HUDEP-2 (cell line): ENCODE results near the gene CHD6.

Experiments
- DNase-seq, 76 experiments: peaks; one replicate each; lab custom pipeline; 2025; ENCODE audit not compliant: unreplicated experiment in 76 of 76; lab: John Stamatoyannopoulos, UW

The CHD6 gene

DNA sequence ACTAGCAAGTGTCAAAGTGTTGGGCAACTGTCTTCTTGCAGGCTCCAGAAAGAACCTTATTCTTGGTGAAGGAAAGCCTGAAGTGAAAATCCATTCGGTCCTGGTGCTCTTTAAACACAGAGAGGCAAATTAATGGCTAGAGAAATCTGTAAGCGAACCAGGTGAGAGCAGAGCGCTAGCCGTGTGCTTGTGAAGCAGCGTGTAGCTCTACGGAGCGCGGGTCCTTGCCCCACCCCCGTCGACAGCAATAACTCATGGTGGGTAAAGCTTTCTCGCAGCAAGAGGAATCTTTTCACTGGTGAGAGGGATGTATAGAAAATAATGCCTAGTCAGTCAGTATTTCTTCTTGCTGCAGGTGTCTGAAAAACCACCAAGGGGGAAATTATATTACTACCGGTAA is 214.6 kb downstream of the CHD6 start:
- DNase-seq: no peak

DNA sequence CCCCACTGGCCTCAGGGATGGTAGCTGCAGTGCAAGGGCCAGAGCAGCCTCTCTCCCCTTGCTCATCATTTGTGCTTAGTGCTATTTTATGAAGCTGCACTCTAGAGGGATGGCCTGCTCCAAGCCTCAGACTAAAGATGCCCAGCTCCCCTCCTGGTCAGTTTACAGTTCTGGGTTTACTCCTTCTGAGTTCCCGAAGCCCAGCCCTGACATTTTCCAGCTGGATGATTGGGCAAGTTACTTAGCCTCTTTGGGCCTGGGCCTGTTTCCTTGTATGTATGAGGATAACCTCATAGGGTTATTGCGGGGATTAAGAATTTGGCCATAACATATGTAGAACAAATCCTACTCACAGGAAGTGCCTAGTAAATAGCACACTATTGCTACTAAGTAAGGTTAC is 219.8 kb downstream of the CHD6 start:
- no peak for DNase-seq

DNA sequence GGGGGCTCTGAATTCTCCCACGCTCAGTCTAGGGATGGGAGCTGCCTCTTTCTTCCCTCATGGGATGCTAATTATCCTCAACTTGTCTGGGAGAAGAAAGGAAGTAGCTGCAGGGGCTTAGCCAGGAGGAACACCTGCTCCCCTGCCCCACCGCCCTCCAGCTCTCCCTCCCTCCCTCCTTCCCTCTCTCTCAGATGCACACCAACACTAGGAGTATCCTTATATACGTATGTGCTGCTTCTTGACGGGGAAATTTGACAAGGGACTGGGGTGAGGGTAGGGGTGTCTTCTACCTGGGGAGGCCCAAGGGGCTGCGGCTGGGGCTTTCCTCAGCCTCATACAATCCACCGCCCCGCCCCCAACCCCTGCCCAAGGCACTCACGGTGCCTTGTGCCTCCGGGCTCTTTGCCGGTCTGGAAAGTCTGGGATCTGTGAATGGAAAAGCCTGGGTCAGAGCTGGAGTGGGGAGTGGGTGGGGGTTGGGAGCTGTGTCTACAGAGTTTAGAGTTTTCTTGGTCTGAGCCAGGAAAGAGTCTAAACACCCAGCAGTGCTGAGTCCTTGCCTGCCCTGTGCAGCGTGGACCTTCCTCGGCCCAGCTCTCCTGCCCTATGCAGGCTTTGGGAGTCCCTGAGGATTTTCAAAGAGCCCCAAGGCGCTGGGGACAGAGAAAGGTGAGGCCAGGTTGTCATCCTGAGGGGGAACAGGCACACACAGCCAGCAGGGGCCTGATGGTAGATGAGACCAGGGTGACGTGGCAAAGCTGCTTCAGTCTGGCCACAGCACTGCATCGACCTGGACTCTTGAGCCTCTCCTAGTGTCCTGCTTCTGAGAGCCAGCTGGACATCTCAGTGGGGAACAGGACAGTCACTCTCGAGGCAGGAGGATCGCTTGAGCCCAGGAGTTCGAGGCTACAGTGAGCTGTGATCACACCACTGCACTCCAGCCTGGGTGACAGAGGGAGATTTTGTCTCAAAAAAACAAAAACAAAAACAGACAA is 222.2 kb downstream of the CHD6 start:
- DNase-seq: no peak

DNA sequence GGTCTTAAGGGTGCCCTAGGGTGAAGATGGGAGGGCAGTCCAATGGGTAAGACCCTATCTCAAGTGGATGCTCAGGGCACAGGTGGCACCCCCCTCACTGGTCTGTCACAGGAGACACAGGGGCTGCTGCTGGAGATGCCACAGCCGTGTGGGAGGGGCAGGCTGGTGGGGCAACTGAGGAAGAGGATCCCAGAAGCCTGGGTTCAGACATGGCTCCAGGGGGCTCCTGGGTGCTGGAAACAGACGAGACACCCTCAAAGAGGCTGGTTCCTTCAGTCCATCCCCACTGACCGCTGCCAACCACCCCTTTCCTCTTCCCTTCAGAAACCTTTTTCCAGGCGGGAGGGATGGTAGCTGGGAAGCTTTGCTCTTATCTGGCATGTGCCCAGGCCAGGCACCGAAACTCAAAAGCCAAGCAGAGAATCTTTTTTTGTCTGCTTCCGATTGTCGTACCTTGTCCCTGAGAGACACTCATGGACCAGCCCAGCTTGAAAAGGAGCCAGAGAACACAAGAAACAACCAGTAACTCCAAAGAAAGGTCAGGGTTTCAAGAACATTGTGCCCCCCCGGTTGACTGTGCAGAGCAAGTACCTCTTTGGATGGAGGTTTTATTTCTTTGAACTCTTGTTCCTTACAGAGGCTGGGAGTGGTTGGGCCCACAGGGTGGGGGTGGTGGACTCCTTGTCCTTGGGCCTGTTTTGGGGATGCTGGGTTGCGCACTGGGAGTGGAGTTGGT is 223.1 kb downstream of the CHD6 start:
- DNase-seq: no peak

DNA sequence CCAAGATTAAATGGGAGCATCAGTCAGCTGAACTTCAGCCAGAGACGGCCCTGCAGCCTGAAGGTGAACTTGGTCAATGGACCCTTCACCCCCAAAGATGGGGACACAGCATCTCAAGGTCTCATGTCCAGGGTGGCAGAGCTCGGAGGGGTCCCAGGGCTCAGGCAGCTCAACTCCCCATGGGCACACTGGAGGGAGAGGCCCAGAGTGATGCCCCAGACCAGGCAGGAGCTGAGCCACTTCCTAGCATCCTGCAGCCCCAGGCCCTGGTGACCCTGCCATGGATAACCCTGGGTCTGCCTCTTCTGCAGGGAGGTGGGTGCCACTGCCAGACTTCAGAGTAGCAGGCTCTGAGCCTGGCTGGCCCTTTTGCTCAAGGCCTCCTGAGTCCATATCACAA is 224.1 kb downstream of the CHD6 start:
- DNase-seq: no peak

DNA sequence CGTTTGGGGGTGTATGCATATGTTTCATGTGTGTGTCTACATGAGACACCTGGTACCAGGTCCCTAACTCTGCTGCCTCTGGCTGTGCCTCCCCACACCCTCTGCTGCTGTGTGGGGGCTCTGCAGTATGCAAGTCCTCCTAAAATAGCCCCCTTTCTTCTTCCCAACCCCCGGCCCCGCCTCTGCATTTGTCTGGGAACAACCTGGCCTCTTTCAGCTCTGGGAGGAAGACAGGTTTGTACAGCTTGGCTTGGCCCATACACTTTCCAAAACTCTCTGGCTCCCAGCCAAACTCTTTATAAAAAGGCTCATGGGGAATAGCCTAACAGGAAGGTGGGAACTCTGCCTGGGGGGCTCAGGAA is 224.5 kb downstream of the CHD6 start:
- no peak for DNase-seq

DNA sequence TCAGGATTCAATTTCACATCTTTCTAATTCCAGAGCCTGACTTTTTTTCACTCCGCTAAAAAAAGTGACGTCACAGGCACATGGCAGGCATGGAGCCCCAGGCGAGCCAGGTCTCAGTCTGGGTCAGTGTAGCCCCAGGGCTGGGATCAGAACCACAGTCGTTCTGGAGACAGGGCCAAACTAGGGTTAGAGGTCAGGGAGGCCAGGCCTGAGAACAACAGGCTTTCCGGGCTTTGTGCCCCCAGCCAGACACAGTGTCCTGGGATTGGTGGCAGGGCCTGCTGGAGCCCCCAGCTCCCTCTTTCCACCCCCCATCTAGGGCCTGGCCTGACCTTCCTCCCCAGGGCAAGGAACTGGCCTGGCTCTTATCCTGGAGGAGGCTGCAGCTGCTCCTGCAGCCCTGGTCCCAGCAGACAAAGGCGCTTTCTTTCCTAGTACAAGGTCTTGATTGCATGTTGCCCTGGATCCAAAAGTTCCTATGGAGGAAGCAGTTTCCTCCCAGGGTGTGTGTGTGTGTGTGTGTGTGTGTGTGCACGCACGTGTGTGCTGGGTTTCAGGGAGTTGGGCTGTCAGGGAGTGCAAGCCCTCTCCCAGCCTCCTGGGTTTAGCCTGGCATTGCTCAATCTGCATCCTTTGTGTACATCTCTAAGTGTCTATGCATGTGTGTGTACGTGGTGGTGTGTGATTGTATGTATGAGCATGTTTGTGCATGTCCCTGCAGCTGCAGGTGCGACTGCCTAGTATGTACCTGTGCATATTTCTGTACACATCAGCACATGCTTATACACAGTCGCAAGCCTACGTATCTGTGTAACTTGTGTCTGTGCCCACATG is 225.1 kb downstream of the CHD6 start:
- no peak for DNase-seq

DNA sequence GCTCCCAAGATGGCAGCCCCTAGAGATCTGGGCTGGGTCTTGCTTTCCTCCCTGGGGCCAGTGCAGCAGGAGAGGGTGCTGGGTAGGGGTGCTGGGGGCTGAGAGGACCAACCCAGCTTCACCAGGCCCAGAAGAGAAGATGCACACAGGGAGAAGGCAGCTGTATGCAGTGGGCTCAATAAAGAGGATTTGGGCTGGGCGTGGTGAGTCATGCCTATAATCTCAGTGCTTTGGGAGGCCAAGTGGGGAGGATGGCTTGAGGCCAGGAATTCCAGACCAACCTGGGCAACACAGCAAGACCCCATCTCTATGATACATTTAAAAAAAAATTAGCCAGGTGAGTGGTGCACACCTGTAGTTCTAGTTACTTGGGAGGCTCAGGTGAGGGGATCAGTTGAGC is 225.9 kb downstream of the CHD6 start:
- DNase-seq: no peak

DNA sequence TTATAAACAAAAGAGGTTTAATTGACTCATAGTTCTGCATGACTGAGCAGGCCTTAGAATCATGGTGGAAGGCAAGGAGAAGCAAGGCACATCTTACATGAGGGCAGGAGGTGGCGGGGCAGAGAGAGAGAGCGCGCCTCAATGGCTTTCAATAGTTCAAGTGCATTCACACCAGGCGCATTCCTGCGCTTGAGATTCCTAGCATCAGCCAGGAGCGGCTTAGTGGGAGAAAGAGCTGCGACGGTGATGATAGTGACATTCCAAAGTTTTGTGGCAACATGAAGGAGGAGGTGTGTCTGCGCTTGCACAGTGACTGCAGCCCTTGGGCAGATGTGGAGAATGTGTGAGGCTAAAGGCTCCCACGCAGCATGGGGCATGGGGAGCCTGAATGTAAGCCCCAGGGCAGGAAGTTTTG is 226.6 kb downstream of the CHD6 start:
- DNase-seq: no peak

DNA sequence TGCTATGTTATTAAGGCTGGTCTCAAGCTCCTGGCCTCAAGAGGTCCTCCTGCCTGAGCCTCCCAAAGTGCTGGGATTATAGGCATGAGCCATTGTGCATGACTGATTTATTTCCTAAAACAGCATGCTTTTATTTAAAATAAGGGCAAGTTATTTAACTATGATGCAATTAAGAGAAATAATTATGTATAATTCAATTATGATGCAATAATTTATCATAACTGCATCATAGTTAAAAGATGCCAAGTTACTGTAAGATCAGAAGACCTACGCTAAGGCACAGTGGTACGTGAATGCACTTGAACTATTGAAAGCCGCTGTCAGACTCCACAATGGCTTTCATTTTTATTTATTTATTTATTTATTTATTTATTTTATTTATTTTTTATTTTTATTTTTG is 227.3 kb downstream of the CHD6 start:
- no peak for DNase-seq

DNA sequence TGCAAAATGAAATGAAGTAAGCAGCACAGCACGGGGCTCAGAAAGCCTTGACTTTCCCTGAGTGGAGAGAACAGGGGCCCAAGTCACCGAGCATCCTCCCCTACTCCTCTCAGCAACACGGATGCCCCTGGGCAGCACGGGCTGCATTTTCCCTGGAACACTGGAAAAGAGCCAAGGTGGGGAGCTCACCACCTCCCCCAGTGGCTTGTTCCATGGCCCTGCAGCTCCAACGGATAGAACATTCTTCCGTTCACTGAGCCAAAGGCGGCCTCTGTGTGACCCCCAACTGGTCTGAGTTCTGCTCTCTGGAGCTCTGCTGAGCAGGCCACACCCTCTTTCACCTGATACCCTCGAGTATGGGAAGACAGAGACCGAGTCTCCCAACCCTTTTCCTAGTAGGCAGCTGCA is 230.7 kb downstream of the CHD6 start:
- no peak for DNase-seq

DNA sequence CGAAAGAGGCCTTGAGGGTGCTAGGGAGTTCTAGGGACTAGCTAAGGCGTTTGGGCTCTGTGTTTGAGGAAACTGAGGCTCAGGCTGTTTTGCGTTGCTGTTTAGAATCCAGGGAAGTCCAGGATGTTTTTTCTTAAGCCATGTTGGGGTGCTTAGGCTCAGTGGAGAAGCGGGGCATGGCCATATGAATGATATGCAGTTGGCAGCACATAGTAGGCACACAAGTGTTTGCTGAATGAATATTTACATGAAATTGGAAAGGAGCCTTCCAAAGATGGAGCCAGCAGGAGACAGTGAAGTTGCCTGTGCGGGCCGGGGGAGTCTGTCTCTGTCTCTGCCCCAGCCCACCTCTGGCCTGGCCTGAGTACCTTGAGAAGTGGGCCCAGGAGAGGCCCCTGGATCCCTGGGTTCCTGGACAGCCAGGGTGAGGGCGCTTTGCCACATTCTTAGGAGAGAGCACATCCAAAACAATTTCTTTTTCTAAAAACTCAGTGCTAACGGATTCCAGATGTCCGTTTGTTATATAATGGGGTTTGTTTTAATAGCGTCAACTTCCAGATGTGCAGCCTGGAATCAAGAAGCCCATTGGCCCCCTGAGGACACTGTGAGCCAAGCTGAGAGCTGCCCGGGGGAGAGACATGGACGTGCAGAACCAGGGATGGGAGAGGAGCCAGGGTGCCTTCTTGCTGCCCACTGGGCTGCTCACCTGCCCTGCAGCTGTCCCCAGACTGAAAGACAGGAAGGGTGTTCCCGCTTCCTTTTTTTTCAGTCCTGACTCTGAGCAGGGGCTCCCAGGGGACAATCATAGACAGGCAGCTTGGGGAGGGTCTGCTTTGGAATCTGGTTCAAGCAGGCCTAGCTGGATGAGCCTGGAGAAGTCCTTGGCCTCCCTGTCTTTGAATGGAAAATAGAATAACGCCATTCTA is 231.4 kb downstream of the CHD6 start:
- DNase-seq: no peak

DNA sequence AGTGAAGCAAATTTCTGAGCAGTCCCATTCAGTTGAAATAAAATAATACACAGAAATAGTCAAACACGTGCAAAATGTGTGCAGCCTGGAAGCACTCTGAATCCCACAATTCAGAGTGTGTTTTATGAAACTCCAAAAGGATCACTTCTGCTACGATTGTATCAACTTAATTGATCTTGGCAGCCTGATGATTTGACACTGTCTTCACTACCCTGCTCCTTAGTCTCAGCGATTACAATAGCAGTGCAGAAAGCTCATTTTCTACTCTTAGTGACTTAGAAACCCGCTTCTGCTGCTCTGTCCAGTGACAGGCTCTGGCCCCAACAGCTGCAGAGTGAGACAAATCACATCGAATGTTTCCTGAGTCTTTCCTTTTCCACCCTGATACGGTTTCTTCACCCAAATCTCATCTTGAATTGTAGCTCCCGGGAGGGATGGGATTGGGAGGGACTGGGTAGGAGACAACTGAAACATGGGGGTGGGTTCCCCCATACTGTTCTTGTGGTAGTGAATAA is 235.3 kb downstream of the CHD6 start:
- no peak for DNase-seq

DNA sequence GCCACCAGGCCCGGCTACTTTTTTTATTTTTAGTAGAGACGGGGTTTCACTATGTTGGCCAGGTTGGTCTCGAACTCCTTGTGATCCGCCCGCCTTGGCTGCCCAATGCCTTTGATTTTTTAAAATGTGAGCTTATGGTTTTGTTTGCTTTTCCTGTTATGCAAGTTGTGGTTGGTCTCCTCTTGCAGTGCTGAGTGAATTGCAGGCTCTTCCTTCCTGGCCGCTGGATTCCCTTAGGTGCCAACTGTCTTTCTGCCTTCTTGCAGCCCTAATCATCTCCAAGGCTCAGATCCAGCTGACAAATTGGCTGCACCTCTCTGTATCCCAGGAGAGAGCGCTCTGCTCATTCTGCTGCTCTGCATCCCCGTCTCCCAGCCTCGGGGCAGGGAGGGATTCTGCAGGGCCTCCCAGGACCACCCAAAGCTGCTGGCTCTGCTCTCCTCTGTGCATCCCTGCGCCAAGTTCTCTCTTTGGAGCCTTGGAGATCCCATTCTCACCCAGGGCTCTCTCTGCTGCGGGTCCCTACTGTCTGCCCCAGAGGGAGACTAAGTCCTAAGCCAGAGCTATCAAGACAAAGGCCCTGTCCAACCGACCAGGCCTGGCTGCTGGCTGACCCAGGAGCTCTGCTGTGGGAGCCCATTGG is 237.5 kb downstream of the CHD6 start:
- DNase-seq: no peak

DNA sequence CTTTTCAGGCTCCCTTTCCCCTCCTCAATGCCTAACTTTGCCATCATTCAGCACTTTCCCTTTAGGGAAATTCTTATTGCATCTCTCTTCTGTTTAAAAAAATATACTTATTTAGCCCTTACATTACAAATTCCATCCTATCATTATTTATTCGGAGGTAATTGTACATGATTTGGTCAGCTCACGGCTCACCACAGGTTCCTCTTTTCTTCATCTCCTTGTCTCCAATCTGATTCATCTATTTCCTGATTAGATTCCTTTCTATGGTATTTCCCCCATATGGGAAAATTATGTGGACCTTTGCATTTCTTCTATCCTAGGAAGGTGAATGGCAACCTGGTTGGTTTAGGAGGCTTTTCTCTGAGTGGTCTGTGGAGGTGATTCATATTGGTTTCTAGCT is 238.6 kb downstream of the CHD6 start:
- DNase-seq: no peak

DNA sequence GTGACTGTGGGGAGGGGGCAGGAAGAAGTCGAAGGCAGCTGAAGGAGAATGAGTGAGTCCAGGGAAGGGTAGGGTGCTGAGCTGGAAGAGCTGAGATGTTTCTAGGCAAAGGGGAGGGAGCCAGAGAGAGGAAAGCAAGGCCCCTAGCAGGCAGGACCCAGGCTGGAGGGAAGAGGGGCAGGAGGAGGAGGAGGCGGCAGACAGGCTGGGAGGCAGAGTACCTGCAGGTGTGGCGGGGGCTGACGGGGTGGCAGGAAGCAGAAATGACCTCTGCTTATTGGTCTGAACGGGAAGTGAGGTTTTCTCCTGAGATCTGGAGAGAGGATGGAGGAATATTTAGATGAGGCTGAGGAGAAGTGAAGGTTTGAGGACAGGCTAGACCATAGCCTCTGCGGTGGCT is 240.9 kb downstream of the CHD6 start:
- no peak for DNase-seq

DNA sequence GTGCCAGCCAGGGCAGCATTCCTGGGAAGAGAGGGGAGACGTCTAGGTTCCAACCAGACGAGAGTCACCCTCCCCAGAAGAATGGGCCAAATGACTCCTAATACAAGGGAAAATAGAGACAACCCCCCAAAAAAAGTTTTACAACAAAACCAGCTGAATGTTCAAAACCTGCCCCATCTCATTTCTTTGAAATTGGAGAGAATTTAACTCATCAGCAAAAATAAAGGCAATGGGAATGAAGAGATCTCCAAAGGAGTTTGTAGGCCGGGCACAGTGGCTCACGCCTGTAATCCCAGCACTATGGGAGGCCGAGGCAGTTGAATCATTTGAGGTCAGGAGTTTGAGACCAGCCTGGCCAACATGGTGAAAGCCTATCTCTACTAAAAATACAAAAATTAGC is 241.8 kb downstream of the CHD6 start:
- no peak for DNase-seq

DNA sequence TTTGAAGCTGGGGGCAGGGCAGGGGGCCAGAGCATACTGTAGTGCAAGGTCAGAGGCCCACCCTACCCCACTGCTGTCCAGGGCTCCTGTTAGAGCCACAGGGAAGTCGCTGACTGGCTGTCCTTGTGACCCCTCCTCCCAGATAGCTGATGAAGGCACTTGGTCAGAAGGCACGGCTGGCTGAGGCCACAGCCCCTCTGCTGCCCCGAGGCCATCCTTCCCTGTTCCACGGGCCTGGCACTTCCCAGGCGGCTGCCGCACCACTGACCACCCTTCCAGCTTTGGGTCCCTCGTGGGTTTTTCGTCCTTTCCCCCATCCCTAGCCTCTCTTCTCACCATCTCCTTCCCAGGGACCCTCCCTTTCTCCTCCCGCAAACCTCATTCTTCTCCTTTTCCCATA is 242.3 kb downstream of the CHD6 start:
- DNase-seq: no peak
